HG03196 (cell line): ENCODE data around the gene CACNA1C.

Experiments used
- ATAC-seq: cut with Tn5 transposase; IDR thresholded peaks from one replicate; pipeline ENCODE4 v1.9.1; 2021; ENCODE audit not compliant: unreplicated experiment

The CACNA1C gene

DNA sequence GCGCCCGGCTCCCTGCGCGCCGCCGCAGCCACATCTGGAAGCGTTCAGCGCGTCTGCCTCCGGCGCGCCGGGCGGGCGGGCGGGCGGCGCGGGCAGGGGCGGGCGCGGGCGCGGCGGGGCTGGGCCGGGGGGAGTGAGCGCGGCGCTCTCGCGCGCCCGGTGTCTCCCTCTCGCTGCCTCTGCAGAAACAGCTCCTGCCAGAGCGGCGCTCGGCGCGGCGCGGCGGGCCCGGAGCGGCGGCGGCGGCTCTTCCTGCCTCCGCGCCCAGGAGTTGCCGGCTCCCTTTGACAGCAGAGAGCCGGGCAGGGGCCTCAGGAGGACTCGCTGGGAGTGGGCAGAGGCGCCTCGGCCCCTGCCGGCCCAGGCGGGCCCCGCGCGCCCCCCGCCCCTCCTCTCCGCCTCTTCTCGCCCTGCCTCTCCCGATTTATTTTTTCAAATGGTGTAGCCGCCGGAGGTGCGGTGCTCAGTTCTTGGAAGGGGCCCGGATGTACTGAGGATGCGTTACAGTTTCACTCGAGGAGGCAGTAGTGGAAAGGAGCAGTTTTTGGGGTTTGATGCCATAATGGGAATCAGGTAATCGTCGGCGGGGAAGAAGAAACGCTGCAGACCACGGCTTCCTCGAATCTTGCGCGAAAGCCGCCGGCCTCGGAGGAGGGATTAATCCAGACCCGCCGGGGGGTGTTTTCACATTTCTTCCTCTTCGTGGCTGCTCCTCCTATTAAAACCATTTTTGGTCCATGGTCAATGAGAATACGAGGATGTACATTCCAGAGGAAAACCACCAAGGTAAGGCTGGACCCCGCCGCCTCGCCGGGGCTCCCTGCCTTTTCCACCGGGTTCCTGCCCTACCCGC is at the start of gene CACNA1C:
Gene CACNA1C, plus strand, starts transcription at position 162 of the 853 bp plus-strand sequence. Its CDS starts 576 bp downstream, at position 738.
- ATAC-seq = no peak

DNA sequence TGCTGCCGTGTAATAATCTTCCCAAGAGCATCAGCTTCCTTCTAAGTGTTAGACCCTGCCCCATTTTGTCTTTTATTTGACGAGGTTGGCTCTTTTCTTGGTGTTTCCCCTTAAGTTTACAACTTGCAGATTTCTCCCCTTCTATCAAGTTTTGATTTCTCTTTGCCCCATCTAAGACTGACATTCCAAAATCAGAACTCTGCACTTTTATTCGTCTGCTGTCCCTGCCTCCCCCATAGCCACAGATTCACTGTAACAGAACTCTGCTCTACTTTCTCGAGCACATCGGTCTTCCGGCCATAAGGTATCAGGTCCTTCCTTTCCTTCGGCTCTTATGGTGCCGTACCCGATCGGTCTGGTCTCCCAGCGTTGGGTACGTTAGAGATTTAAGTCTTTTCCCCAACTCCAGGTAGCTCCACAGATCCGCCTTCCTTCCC is 49.1 kb upstream of the CACNA1C start:
- ATAC-seq = peak; percentile 23

DNA sequence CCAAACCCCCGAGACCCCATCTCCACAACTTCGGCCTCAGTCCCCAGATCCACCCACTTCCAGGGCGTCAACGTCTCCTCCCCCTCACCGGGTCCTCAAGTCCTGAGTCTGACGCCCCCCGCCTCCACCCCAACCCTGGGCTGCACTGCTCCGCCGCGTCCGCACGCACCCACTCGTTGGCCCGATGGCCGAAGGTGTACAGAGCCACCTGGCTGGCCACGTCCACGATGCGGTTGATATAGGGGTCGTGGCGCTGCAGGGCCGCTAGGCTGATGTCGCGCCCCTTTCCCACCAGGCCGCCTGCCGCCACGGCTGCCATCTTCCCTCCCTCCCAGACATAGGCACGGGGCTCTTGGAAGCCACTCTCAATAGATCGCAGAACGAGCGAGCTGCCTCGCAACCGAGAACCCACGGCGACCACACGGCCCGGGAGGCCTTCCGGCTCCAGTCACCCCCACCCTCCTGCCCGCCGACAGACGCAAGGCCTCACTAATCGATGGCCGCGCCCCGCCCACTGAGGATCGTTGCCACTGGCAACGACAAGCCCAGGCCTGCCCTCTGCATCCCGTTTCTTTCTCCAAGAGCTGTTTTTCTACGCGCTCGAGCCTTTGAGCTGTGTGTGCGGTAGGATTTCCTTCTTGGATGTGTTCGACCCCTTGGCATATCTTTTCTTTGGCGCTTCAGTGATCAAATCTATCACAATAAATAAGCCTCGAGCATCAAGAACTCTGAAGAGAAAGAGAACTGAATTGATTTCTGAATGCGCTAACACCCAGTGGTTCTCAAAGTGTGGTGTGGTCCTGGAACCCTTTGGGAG is 48.5 kb upstream of the CACNA1C start, which contains the start of gene DCP1B:
Gene DCP1B, minus strand, starts transcription at position 345 of the 817 bp plus-strand sequence. Its CDS starts 26 bp downstream, at position 319.
- peak; percentile 92 for ATAC-seq

DNA sequence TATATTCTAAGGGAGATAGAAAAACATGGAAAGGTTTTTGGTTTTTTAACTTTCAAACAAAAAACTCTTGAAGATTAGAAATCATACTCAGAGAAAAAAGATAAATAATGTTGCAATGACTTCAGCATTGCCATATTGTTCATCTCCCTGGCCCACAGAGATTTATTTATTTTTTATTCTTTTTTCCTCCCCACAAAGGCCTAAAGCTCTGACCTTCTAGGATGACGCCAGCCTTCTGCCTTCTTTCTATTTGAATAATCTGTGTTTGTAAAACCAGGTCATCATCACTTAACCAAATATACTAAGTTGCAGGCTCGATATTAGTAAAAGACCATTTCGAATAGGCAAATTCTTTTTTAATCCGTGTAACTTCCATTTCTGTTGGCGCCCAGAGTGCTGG is 44.1 kb upstream of the CACNA1C start:
- no peak for ATAC-seq

DNA sequence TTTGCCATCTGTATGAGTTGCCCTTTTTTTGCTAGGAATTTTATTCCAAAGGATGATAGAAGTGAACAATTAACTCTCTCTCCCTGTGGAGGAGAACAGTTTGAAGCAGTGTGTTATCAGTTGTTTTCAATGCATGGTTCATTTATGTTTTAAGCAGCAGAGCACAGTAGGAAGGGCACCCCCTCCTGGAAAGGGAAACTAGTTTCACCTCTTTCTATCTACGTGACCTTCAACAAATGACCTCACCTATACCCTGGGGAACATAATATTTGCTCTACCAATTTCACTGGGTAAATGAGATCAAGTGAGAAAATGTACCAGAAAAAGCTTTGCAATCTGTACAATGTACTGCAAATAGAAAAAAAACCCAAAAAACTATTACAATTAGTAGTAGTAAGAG is 43.2 kb upstream of the CACNA1C start:
- no peak for ATAC-seq

DNA sequence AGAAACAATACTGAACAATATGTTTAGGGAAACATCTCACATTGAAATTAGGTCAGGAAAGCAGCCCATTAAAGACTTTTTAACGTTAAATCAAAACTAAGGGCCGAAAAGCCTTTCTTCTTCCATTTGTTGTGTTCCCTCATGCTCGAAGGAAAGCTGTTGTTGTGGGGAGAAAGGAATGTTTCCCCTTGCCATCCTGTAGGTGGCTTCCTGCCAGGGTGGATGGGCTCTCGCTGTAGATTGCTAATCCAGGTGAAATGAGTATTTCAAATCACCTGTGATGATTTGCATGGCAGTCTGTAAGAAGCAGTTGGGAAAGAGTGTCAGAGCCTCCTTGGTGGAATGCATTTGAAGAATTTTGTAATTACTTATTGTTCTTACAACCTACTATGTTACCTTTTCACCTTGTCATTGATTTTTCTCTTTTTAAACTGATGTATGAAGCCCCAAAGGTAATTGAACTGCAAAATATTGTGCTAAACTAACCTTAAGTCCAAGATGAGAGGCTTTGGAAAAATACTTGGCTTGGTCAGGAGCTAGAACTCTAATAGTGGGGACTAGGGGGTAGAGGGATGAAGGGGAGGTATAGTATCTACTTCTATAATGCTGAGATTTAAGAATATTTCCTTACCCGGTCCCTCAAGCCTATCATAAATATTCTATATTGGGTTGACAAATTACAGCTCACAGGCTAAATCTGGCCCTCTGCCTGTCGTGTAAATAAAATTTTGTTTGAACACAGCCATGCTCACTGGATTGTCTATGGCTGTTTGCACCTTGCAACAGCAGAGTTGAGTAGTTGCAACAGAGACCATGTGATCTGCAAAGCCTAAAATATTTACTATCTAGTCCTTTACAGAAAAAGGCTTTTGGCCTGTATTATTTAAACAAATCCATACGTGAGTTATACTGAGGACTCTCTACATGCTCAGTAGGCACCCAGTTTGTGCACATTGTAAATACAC is 40.9 kb upstream of the CACNA1C start:
- no peak for ATAC-seq

DNA sequence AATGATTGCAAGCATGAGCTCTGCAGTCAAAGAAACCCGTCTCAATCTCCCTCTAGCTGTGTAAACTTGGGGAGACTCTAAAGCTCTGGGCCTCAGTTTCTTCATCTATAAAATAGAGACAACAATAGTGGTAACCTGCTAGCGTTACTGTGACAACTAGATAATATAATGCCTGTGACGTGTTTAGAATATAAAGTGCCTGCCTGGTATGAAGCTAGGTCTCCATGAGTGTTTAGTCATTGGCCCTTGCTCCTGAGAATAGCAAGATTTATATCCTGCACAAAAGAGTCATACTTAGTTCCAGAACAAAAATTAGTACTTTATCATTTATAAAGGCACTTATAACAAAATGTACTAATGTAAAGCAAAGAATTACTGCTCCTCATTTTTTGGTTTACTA is 39.7 kb upstream of the CACNA1C start:
- ATAC-seq = no peak

DNA sequence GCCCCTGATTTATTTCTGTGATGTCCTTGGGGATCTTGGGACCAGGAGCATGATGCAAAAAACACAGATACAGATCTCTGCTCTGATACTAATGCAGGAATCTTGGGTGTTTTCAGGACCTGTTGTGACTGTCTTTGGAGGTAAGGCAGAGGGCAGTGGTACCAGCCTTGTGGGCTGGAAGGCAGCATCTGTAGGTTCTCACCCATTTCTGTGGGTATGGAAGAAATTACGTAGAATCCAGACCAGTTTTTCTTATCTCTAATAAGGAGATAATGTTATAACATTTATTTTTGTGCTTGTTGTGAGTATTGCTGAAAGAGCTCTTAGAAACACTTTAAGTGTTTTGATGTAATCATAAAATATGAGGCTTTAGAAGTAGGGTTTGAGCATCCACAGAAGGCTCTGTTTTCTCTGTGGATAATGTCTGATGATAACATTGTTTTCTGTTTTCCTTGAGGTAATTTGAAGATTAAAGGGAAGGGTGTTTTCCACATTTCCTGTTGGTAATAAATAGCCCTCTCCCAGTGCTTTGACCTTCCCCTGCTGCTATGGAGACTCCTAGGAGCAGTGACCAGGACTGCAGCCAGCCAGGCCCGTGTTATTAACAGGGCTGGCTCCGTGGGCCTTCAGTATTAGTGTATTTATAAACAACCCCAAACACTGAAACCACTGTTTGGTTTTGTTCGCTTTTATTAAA is 39.1 kb upstream of the CACNA1C start:
- no peak for ATAC-seq

DNA sequence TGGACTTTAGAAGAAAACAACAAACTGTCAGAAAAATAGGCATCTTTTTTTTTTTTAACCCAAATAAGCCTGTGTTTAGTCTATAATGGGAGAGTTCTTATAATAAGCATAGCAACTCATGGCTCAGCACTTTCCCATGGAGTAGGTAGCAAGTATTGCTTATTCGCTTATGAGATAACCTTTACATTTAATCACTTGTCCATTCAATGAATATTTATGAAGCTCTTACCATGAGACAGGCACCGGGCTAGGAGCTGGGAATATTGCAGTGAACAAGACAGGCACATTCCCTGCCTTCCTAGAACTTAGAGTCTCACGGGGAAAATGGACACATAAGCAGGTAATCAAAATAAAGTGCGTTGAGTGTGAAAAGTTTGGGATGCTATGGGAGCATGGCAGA is 38.6 kb upstream of the CACNA1C start:
- ATAC-seq = no peak

DNA sequence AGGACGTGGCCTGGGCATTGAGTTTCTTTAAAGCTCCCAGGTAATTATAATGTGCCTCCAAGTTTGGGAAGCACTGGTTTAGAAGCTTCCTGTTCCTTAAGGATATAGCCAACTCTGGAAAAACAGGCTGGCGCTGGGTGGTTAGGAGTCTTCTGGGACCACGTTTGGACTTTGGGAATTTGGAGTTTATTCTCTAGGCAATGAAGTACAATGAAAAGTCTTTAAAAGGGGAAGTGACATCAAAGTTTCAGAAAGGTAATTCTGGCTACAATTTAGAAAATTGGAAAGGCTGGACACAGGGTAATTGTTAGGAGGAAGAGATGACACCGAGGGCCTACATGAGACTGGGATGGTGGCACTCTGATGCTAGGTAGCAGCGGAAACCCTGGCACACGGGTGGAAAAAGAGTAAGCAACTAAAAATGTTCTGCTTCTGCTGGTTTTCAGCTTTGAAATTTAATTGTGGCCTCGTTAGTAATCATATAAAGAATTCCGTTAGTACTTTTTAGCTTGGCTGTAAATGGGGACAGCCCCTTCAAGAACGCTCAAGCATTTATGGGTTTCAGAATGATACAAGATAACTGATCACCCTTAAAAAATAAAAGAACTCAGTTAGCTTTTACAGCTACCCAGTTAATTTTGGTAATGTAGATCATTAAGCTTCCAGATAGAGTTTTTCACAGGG is 35.8 kb upstream of the CACNA1C start:
- ATAC-seq = no peak

DNA sequence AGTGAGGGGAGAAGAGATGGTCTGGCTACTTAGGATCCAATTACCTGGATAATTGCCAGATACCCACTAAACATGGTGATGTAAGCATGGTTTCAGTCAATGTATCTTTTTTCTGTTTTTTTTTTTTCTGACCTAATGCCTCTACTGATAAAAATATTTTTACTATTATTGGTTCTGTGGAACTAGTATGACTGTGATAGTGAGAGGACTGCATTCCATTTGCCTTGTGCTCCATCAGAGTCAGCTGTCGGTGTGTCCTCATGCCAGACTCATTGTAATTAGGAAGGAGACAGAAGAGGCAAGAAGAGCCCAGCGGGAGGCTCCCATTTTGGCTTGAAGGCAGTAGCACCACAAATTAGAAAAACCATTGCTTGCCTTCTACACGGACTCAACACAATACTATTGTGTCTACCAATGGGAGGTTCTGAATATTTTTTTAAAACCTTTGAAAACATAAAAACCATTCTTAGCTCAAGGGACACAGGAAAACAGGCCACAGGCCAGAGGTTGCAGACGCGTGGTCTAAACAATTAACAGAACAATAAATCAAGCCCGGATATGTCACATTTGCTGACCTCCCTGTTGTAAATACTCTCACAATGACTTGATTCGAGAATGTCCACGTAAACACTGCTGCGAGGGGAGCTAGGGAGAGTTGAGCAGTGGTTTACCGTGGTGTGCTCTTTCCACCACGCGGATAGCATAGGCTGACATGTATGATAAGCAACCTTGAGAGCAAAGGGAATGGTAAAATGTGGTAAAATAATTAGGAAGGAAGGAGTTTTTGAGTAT is 35.0 kb upstream of the CACNA1C start:
- no peak for ATAC-seq

DNA sequence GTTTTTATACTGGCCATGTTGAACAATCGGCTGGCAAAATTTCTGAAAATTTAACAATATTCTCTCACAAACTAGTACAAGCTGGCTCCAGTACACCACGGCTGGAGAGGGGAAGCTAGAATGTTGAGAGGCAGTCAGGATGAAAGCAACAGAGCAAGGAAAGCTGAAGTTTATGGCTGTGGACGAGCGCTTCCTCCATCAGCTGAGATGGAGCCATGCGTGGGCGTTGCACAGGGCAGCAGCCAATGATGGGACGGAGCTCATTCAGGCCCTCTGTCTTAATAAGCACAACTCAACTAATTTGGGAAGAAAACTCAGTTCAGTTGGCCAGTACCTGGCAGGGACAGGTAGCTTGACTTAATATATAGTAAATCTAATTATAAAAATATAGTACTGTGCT is 34.4 kb upstream of the CACNA1C start:
- no peak for ATAC-seq

DNA sequence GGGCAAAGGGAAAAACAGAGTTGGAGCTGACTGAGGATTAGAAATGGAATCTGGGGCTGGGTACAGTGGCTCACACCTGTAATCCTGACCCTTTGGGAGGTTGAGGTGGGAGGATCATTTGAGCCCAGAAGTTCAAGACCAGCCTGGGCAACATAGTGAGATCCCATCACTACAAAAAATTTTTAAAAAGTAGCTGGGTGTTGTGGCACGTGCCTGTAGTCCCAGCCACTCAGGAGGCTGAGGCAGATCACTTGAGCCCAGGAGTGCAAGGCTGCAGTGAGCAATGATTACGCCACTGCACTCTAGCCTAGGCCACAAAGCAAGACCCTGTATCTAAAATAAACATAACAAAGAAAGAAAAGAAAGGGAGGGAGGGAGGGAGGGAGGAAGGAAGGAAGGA is 33.7 kb upstream of the CACNA1C start:
- ATAC-seq = no peak

DNA sequence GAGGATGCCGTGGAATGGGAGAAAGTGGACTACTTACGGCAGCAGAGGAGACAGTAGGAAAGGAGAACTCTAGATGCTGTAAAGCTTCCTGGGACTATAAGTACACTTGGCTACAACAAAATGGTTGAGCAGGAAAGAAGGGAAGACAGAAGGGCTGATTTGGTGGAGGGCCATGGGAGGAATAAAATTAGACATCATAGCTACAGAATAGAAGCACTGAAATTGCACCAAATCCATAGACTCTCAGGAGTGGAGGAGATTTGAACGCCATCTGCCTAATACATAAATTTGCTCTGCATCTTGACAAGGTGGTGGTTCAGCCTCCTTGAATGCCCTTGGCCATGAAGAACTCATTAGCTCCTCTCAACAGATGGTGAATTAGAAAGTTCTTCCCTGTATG is 32.3 kb upstream of the CACNA1C start:
- no peak for ATAC-seq

DNA sequence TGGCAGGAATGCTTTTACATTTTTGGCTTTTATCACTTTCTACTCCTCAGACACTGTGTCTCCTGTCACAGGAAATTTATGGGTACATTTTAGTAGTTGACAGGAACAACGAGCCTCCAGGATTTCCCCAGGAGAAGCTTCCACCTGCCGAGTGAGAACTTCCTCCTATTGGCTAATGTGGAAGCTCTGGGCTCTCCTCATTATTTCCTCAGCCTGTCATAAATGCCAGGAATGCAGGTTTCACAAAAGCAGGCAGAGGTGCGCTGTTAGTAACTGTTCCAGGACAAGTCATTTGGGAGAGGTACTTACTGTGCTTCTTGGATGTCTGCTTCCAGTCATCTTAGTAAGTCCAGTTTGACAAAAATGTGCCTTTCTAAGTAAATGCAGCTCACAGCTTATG is 29.4 kb upstream of the CACNA1C start:
- ATAC-seq = no peak

DNA sequence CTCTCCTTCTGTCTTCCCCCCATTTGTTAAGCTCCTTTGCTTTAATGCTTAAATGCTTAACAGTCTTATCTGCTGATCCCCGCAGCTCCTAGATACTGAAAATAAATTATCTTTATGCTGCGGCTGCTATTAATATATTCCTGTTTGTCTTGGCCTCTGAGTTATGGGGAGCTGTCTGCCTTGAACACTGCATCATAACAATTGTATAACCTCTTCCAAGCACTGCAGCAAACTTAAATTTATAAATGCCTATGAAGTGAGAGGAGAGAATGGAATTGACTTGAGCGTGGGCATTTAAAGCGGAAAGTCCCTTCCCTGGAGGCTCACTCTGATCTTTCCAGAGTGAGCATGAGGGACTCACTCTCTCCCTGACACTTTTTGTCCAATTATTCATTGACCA is 25.4 kb upstream of the CACNA1C start:
- ATAC-seq = no peak

DNA sequence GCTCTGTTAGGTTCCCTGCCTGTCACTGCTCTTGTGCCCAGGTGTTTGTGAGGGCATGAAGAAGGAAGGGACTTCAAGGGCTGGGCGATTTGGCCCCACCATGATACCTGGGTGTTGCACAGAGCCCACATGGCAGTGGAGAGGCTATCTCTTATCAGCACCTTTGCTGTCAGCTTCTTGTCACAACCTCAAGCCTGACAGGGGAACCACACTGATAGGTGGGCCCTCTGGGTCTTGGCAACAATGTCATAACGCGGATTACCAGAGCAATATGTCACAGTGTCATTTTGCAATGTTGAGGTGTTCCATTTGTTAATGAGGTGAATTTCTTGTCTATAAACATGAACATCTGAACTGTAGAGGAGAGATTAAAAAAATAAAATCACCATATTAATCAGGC is 22.9 kb upstream of the CACNA1C start:
- ATAC-seq = no peak

DNA sequence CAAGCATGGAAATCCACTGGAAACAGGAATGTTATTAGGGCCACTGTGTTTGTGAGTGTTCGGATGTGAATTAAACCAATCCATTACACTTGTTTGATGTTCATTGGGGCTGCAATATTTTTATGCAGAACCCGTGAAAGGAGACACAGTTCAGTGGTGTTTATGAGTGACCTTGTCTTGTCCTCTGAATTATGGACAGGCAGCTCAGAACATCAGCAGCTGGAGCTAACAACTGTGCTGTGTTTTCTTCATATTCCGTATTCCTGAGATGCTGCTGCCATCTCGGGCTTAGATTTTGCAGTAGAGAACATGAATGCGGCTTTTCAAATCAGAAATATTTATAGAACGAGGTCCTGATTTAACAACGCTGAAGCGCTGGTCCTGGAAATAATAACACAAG is 20.3 kb upstream of the CACNA1C start:
- no peak for ATAC-seq
